ENCODE measurements around the gene MOV10.

Gene MOV10

GRCh38 chr1:112700290-112701226 lies 26.1 kb downstream of the MOV10 start:
- peak; percentile 21 for DNase-seq

GRCh38 chr1:112701227-112702066 lies 27.0 kb downstream of the MOV10 start:
- no peak for DNase-seq

- no peak for DNase-seq
Measured at GRCh38 chr1:112702067-112702395, 27.6 kb downstream of the MOV10 start.

GRCh38 chr1:112702420-112703261 lies 28.2 kb downstream of the MOV10 start:
- DNase-seq = no peak

- no peak for DNase-seq
Measured at GRCh38 chr1:112703706-112704105, 29.2 kb downstream of the MOV10 start.

GRCh38 chr1:112704391-112704933 lies 30.0 kb downstream of the MOV10 start:
- no peak for DNase-seq

- peak; percentile 66 for DNase-seq
Measured at GRCh38 chr1:112704934-112705627, 30.6 kb downstream of the MOV10 start.

GRCh38 chr1:112706505-112707220 lies 32.2 kb downstream of the MOV10 start, which contains the start of gene RHOC:
Gene RHOC, minus strand, starts transcription at chr1:112707127. Its CDS starts 3,328 bp downstream, at chr1:112703799.
- no peak for DNase-seq

GRCh38 chr1:112707221-112708001 lies 33.0 kb downstream of the MOV10 start:
- peak; percentile 21 for DNase-seq

- no peak for DNase-seq
Measured at GRCh38 chr1:112708002-112708448, 33.6 kb downstream of the MOV10 start.

GRCh38 chr1:112708489-112708888 lies 34.0 kb downstream of the MOV10 start:
- DNase-seq = no peak

- DNase-seq = no peak
Measured at GRCh38 chr1:112710159-112710558, 35.7 kb downstream of the MOV10 start.

- no peak for DNase-seq
Measured at GRCh38 chr1:112710586-112710985, 36.1 kb downstream of the MOV10 start.

- DNase-seq = no peak
Measured at GRCh38 chr1:112711041-112711440, 36.6 kb downstream of the MOV10 start.

GRCh38 chr1:112711670-112712069 lies 37.2 kb downstream of the MOV10 start:
- no peak for DNase-seq

GRCh38 chr1:112712191-112712590 lies 37.7 kb downstream of the MOV10 start:
- DNase-seq = no peak

GRCh38 chr1:112712701-112713128 lies 38.3 kb downstream of the MOV10 start:
- DNase-seq = no peak

- no peak for DNase-seq
Measured at GRCh38 chr1:112713466-112714312, 39.2 kb downstream of the MOV10 start.

All from GF-D8 (cell line).